Measurements from ENCODE around the gene AUH. TPM values are rescaled to one million over a fixed set of nuclear protein-coding genes. Genes with fewer than 3 reads are reported as not detected.

Gene AUH
- total and polyA plus RNA-seq, 4 experiments from 2014 or later = 9.9 to 25.2 (median 20.7) TPM

- ChIA-PET POLR2A (ENCODE audit: partially characterized antibody) (no interaction called here), CTCF (ENCODE audit: partially characterized antibody) (no interaction called here)
- Histone ChIP-seq H3K27me3 (ENCODE audit: insufficient read depth, low read length) (no peaks in the 10 kb centered on the region), H3K9me3 (ENCODE audit: control insufficient read depth in 1 of 2, low read length in 2 of 2) (no peaks in the 10 kb centered on the region), H3K4me1 (ENCODE audit: insufficient read depth, low read length) (no peaks in the 10 kb centered on the region), H3K4me3 (ENCODE audit: low read length in 2 of 2) (no peak overlapping the region), H3K36me3 (ENCODE audit: insufficient read depth, low read length) (no peaks in the 10 kb centered on the region), H3K27ac (ENCODE audit: low read depth, low read length) (no peak overlapping the region)
- H3K36me3 Mint-ChIP-seq = peaks cover 11 to 17% of the 10 kb centered on the region in 2 donors
- intact Hi-C loops (cut with micrococcal nuclease) = no loop called here
- H3K27me3 Mint-ChIP-seq = no peaks in the 10 kb centered on the region
- no peak overlapping the region for H3K4me3 Mint-ChIP-seq
- peaks cover 0 to 7% (median 4%) of the 10 kb centered on the region in 8 donors for H3K9me3 Mint-ChIP-seq
- peaks cover 0 to 1% (median 0%) of the 10 kb centered on the region in 4 donors for H3K4me1 Mint-ChIP-seq
- DNase-seq = no peak
- no peak overlapping the region for H3K27ac Mint-ChIP-seq
These were observed 91.7 kb downstream of the AUH start for GRCh38 chr9:91269907-91270491.

GRCh38 chr9:91266448-91266847 is 95.3 kb downstream of the AUH start:
- no peak overlapping the region for H3K4me3 ChIP-seq (ENCODE audit: low read length in 2 of 2)
- no peaks in the 10 kb centered on the region for H3K36me3 ChIP-seq (ENCODE audit: insufficient read depth, low read length)
- peaks cover 23 to 42% of the 10 kb centered on the region in 2 donors for H3K36me3 Mint-ChIP-seq
- H3K27me3 ChIP-seq (ENCODE audit: insufficient read depth, low read length) = no peaks in the 10 kb centered on the region
- no peaks in the 10 kb centered on the region for H3K27me3 Mint-ChIP-seq
- no peaks in the 10 kb centered on the region for H3K4me1 Mint-ChIP-seq
- ChIA-PET CTCF (ENCODE audit: partially characterized antibody) (no interaction called here), POLR2A (ENCODE audit: partially characterized antibody) (no interaction called here)
- peaks cover 0 to 4% of the 10 kb centered on the region in 2 donors for H3K9me3 ChIP-seq (ENCODE audit: control insufficient read depth in 1 of 2, low read length in 2 of 2)
- no peak overlapping the region for H3K4me3 Mint-ChIP-seq
- intact Hi-C loops (cut with micrococcal nuclease) = no loop called here
- no peak for DNase-seq
- H3K4me1 ChIP-seq (ENCODE audit: insufficient read depth, low read length) = no peaks in the 10 kb centered on the region
- H3K27ac ChIP-seq (ENCODE audit: low read depth, low read length) = no peak overlapping the region
- H3K9me3 Mint-ChIP-seq = peaks cover 0 to 22% (median 19%) of the 10 kb centered on the region in 8 donors
- H3K27ac Mint-ChIP-seq = no peak overlapping the region

- Mint-ChIP-seq H3K9me3 (peaks cover 0 to 22% (median 19%) of the 10 kb centered on the region in 8 donors), H3K36me3 (peaks cover 23 to 42% of the 10 kb centered on the region in 2 donors), H3K27ac (no peak overlapping the region), H3K27me3 (no peaks in the 10 kb centered on the region), H3K4me1 (no peaks in the 10 kb centered on the region), H3K4me3 (no peak overlapping the region)
- Histone ChIP-seq H3K27me3 (ENCODE audit: insufficient read depth, low read length) (no peaks in the 10 kb centered on the region), H3K36me3 (ENCODE audit: insufficient read depth, low read length) (no peaks in the 10 kb centered on the region), H3K9me3 (ENCODE audit: control insufficient read depth in 1 of 2, low read length in 2 of 2) (peaks cover 0 to 4% of the 10 kb centered on the region in 2 donors), H3K4me1 (ENCODE audit: insufficient read depth, low read length) (no peaks in the 10 kb centered on the region), H3K27ac (ENCODE audit: low read depth, low read length) (no peak overlapping the region), H3K4me3 (ENCODE audit: low read length in 2 of 2) (no peak overlapping the region)
- CTCF ChIA-PET (ENCODE audit: partially characterized antibody) = no interaction called here
- no peak for DNase-seq
- POLR2A ChIA-PET (ENCODE audit: partially characterized antibody) = no interaction called here
- intact Hi-C loops (cut with micrococcal nuclease) = no loop called here
These were observed 96.2 kb downstream of the AUH start for GRCh38 chr9:91265514-91265913.

- Histone ChIP-seq H3K27me3 (ENCODE audit: insufficient read depth, low read length) (no peaks in the 10 kb centered on the region), H3K4me1 (ENCODE audit: insufficient read depth, low read length) (no peaks in the 10 kb centered on the region), H3K4me3 (ENCODE audit: low read length in 2 of 2) (no peak overlapping the region), H3K9me3 (ENCODE audit: control insufficient read depth in 1 of 2, low read length in 2 of 2) (peaks cover 0 to 4% of the 10 kb centered on the region in 2 donors), H3K36me3 (ENCODE audit: insufficient read depth, low read length) (no peaks in the 10 kb centered on the region), H3K27ac (ENCODE audit: low read depth, low read length) (no peak overlapping the region)
- ChIA-PET POLR2A (ENCODE audit: partially characterized antibody) (no interaction called here), CTCF (ENCODE audit: partially characterized antibody) (no interaction called here)
- Mint-ChIP-seq H3K27me3 (no peaks in the 10 kb centered on the region), H3K27ac (peak overlapping the region in 2 of 7 donors; percentile 12 to 66), H3K9me3 (peaks cover 0 to 22% (median 19%) of the 10 kb centered on the region in 8 donors), H3K4me1 (peaks cover 3 to 7% (median 5%) of the 10 kb centered on the region in 4 donors), H3K36me3 (peaks cover 16 to 31% of the 10 kb centered on the region in 2 donors), H3K4me3 (no peak overlapping the region)
- DNase-seq = no peak
- intact Hi-C loops (cut with micrococcal nuclease) = no loop called here
These were observed 100.3 kb downstream of the AUH start for GRCh38 chr9:91261417-91261816.

GRCh38 chr9:91259162-91259561 is 102.6 kb downstream of the AUH start:
- H3K27ac Mint-ChIP-seq = no peak overlapping the region
- H3K27ac ChIP-seq (ENCODE audit: low read depth, low read length) = no peak overlapping the region
- peaks cover 5 to 12% (median 9%) of the 10 kb centered on the region in 4 donors for H3K4me1 Mint-ChIP-seq
- H3K4me3 ChIP-seq (ENCODE audit: low read length in 2 of 2) = no peak overlapping the region
- ChIA-PET CTCF (ENCODE audit: partially characterized antibody) (interaction anchor here (0.6 kb wide), 1 partner anchor 94 kb away, joined by 3 read pairs; no protein-coding TSS in a partner anchor), POLR2A (ENCODE audit: partially characterized antibody) (no interaction called here)
- H3K9me3 Mint-ChIP-seq = peaks cover 0 to 8% (median 6%) of the 10 kb centered on the region in 8 donors
- H3K4me1 ChIP-seq (ENCODE audit: insufficient read depth, low read length) = no peaks in the 10 kb centered on the region
- H3K36me3 ChIP-seq (ENCODE audit: insufficient read depth, low read length) = no peaks in the 10 kb centered on the region
- peaks cover 8 to 17% of the 10 kb centered on the region in 2 donors for H3K36me3 Mint-ChIP-seq
- no peaks in the 10 kb centered on the region for H3K27me3 ChIP-seq (ENCODE audit: insufficient read depth, low read length)
- intact Hi-C loops (cut with micrococcal nuclease) = no loop called here
- no peak for DNase-seq
- no peak overlapping the region for H3K4me3 Mint-ChIP-seq
- peaks cover 0 to under 1% of the 10 kb centered on the region in 2 donors for H3K9me3 ChIP-seq (ENCODE audit: control insufficient read depth in 1 of 2, low read length in 2 of 2)
- no peaks in the 10 kb centered on the region for H3K27me3 Mint-ChIP-seq

GRCh38 chr9:91258451-91258850 is 103.3 kb downstream of the AUH start:
- H3K9me3 Mint-ChIP-seq = peaks cover 0 to 1% (median 0%) of the 10 kb centered on the region in 8 donors
- intact Hi-C loops (cut with micrococcal nuclease) = no loop called here
- POLR2A ChIA-PET (ENCODE audit: partially characterized antibody) = no interaction called here
- no peak overlapping the region for H3K27ac ChIP-seq (ENCODE audit: low read depth, low read length)
- H3K4me3 Mint-ChIP-seq = no peak overlapping the region
- no peaks in the 10 kb centered on the region for H3K36me3 ChIP-seq (ENCODE audit: insufficient read depth, low read length)
- DNase-seq = no peak
- H3K27ac Mint-ChIP-seq = no peak overlapping the region
- no peaks in the 10 kb centered on the region for H3K9me3 ChIP-seq (ENCODE audit: control insufficient read depth in 1 of 2, low read length in 2 of 2)
- H3K27me3 Mint-ChIP-seq = no peaks in the 10 kb centered on the region
- peaks cover 7 to 18% (median 9%) of the 10 kb centered on the region in 4 donors for H3K4me1 Mint-ChIP-seq
- CTCF ChIA-PET (ENCODE audit: partially characterized antibody) = interaction anchor here (0.6 kb wide), 1 partner anchor 95 kb away, joined by 3 read pairs; no protein-coding TSS in a partner anchor
- no peak overlapping the region for H3K4me3 ChIP-seq (ENCODE audit: low read length in 2 of 2)
- no peaks in the 10 kb centered on the region for H3K27me3 ChIP-seq (ENCODE audit: insufficient read depth, low read length)
- no peaks in the 10 kb centered on the region for H3K4me1 ChIP-seq (ENCODE audit: insufficient read depth, low read length)
- H3K36me3 Mint-ChIP-seq = peaks cover 5 to 11% of the 10 kb centered on the region in 2 donors

- intact Hi-C loops (cut with micrococcal nuclease) = no loop called here
- ChIA-PET CTCF (ENCODE audit: partially characterized antibody) (interaction anchor here (0.8 kb wide), 1 partner anchor 341 kb away, joined by 3 read pairs; no protein-coding TSS in a partner anchor), POLR2A (ENCODE audit: partially characterized antibody) (no interaction called here)
- Mint-ChIP-seq H3K4me1 (peaks cover 7 to 20% (median 9%) of the 10 kb centered on the region in 4 donors), H3K27ac (peak overlapping the region in 2 of 7 donors; percentile 13 to 15), H3K9me3 (peaks cover 0 to 1% (median 0%) of the 10 kb centered on the region in 8 donors), H3K4me3 (no peak overlapping the region), H3K36me3 (peaks cover 0 to 1% of the 10 kb centered on the region in 2 donors), H3K27me3 (no peaks in the 10 kb centered on the region)
- Histone ChIP-seq H3K9me3 (ENCODE audit: control insufficient read depth in 1 of 2, low read length in 2 of 2) (no peaks in the 10 kb centered on the region), H3K27ac (ENCODE audit: low read depth, low read length) (no peak overlapping the region), H3K4me3 (ENCODE audit: low read length in 2 of 2) (no peak overlapping the region), H3K27me3 (ENCODE audit: insufficient read depth, low read length) (no peaks in the 10 kb centered on the region), H3K4me1 (ENCODE audit: insufficient read depth, low read length) (no peaks in the 10 kb centered on the region), H3K36me3 (ENCODE audit: insufficient read depth, low read length) (no peaks in the 10 kb centered on the region)
- DNase-seq = no peak
These were observed 105.5 kb downstream of the AUH start for GRCh38 chr9:91256235-91256634.

All from CD4-positive, alpha-beta memory T cell (primary cell).